ENCODE measurements around the gene KRT26. TPM values are rescaled to one million over a fixed set of nuclear protein-coding genes. Genes with fewer than 3 reads are reported as not detected.

The KRT26 gene
- not detected in 5 replicates for total RNA-seq (2022; extraction: Qiagen RNA extraction)

GRCh38 chr17:40772101-40772500 lies at the start of gene KRT26:
Gene KRT26, minus strand, starts transcription at chr17:40772201. Its CDS starts 88 bp downstream, at chr17:40772113.

GRCh38 chr17:40799859-40800258 lies 27.9 kb upstream of the KRT26 start, which contains the start of gene KRT28:
Gene KRT28, minus strand, starts transcription at chr17:40799959. Its CDS starts 66 bp downstream, at chr17:40799893.

DNA sequence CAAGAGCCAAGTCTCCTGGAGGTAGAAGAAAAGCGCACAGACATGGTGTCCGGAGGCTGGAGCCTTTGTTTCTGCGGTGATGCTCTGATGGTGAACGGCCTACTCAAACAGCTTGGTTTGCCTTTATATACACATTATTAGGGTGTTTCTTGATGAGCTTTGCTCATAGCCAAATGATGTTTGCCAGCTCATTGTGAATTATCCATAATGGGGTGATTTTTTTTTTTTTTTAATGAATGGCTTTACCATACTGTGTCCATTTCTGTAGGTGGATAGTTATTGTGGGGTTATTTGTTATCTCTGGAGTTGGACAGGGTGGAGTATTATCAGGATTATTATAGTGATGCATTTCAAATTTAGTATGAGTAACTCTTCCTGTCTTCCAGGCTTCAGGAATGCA lies 10.4 kb upstream of the KRT26 start, which contains the start of gene KRT27:
Gene KRT27 (minus strand): TSS at position 101 of the 400 bp plus-strand sequence. CDS start 57 bp downstream, at position 44.

DNA sequence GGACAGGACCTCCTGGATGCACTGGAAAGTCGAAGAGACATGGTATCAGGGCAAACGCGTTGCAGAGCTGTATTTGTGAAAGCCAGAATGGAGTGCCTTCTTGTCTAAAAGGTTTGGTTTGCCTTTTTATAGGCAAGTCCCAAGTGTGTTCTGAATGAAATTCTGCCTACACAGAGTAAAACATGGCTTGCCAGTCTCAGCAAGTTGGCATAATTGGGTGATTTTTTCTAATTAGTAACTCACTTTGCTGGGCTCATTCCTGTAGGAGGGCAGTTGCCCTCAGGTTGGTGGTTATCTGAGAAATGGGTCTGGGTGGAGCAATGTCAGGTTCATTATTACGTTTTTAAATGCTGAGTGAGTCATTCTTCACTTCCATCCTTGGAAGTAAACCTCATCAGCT lies 16.8 kb downstream of the KRT26 start, which contains the start of gene KRT25:
Gene KRT25 (minus strand): TSS at position 101 of the 400 bp plus-strand sequence. CDS start 60 bp downstream, at position 41.

Other genes with a start within 250 kb of the KRT26 start
- gene CCR7, start 206.7 kb downstream of the KRT26 start, total RNA-seq (2022; extraction: Qiagen RNA extraction) = 0.50 to 1.1 TPM (median 0.95 TPM) in 5 replicates
- 105 to 110 TPM (median 106 TPM) in 5 replicates for gene SMARCE1, start 124.4 kb downstream of the KRT26 start, total RNA-seq (2022; extraction: Qiagen RNA extraction)
- gene KRT222, start 107.0 kb downstream of the KRT26 start, total RNA-seq (2022; extraction: Qiagen RNA extraction) = 0.30 to 0.57 TPM (median 0.40 TPM) in 5 replicates
- gene KRT24, start 68.4 kb downstream of the KRT26 start, total RNA-seq (2022; extraction: Qiagen RNA extraction) = not detected in 5 replicates
- not detected in 5 replicates for gene KRT25, start 16.9 kb downstream of the KRT26 start, total RNA-seq (2022; extraction: Qiagen RNA extraction)
- gene KRT27, start 10.3 kb upstream of the KRT26 start, total RNA-seq (2022; extraction: Qiagen RNA extraction) = not detected in 5 replicates
- not detected in 5 replicates for gene KRT28, start 27.8 kb upstream of the KRT26 start, total RNA-seq (2022; extraction: Qiagen RNA extraction)
- gene KRT10, start 50.4 kb upstream of the KRT26 start, total RNA-seq (2022; extraction: Qiagen RNA extraction) = 65.4 to 117 TPM (median 102 TPM) in 5 replicates
- not detected in 5 replicates for gene KRT12, start 95.0 kb upstream of the KRT26 start, total RNA-seq (2022; extraction: Qiagen RNA extraction)
- gene KRT20, start 113.0 kb upstream of the KRT26 start, total RNA-seq (2022; extraction: Qiagen RNA extraction) = 0.11 to 0.30 TPM (median 0.23 TPM) in 5 replicates
- 0.08 to 0.14 TPM (median 0.10 TPM) in 4 of 5 replicates, not detected in the other for gene KRT23, start 165.4 kb upstream of the KRT26 start, total RNA-seq (2022; extraction: Qiagen RNA extraction)
- not detected in 5 replicates for gene KRT39, start 194.7 kb upstream of the KRT26 start, total RNA-seq (2022; extraction: Qiagen RNA extraction)
- gene KRT40, start 212.1 kb upstream of the KRT26 start, total RNA-seq (2022; extraction: Qiagen RNA extraction) = not detected in 5 replicates
- not detected in 5 replicates for gene KRTAP3-3, start 222.0 kb upstream of the KRT26 start, total RNA-seq (2022; extraction: Qiagen RNA extraction)
- gene KRTAP3-2, start 227.7 kb upstream of the KRT26 start, total RNA-seq (2022; extraction: Qiagen RNA extraction) = 0.20 to 0.57 TPM (median 0.29 TPM) in 5 replicates
- not detected in 5 replicates for gene KRTAP3-1, start 236.9 kb upstream of the KRT26 start, total RNA-seq (2022; extraction: Qiagen RNA extraction)